ENCODE results near the gene AFF3.

DNA sequence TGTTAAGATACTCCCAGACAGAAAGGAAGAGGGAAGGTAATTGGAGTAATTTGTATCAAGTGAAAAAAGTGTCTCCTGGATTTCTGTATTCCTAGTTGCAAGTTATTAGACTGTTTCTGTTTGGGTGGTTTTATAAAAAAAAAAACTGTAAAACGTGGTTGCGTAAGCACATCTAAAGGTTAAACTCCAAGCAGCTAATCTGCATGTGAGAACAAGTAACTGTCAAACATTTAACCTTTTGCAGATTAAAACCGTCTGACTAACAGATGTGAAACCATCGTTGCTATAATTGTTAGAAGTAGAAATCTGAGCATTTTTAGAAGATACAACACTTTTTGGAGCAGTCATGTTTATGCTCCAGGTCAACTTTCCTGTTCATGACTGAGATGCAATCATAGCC, 72.3 kb downstream of the AFF3 start:
- TF ChIP-seq, protein P1, sequence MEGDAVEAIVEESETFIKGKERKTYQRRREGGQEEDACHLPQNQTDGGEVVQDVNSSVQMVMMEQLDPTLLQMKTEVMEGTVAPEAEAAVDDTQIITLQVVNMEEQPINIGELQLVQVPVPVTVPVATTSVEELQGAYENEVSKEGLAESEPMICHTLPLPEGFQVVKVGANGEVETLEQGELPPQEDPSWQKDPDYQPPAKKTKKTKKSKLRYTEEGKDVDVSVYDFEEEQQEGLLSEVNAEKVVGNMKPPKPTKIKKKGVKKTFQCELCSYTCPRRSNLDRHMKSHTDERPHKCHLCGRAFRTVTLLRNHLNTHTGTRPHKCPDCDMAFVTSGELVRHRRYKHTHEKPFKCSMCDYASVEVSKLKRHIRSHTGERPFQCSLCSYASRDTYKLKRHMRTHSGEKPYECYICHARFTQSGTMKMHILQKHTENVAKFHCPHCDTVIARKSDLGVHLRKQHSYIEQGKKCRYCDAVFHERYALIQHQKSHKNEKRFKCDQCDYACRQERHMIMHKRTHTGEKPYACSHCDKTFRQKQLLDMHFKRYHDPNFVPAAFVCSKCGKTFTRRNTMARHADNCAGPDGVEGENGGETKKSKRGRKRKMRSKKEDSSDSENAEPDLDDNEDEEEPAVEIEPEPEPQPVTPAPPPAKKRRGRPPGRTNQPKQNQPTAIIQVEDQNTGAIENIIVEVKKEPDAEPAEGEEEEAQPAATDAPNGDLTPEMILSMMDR (IDR thresholded peaks at IDR 0.05; ENCODE audit: low read depth, low read length, missing input control) = no peak
- TF ChIP-seq NR2F2 (IDR thresholded peaks at IDR 0.05) (no peak), TAF1 (conservative IDR thresholded peaks at IDR 0.05) (peak; percentile 34), RXRA (IDR thresholded peaks at IDR 0.05) (peak; percentile 36 to 68), GABPA (IDR thresholded peaks at IDR 0.05 in 1 of 2, conservative IDR thresholded peaks at IDR 0.05 in 1 of 2) (no peak), YY1 (IDR thresholded peaks at IDR 0.05) (no peak)
- TF ChIP-seq, protein P2, sequence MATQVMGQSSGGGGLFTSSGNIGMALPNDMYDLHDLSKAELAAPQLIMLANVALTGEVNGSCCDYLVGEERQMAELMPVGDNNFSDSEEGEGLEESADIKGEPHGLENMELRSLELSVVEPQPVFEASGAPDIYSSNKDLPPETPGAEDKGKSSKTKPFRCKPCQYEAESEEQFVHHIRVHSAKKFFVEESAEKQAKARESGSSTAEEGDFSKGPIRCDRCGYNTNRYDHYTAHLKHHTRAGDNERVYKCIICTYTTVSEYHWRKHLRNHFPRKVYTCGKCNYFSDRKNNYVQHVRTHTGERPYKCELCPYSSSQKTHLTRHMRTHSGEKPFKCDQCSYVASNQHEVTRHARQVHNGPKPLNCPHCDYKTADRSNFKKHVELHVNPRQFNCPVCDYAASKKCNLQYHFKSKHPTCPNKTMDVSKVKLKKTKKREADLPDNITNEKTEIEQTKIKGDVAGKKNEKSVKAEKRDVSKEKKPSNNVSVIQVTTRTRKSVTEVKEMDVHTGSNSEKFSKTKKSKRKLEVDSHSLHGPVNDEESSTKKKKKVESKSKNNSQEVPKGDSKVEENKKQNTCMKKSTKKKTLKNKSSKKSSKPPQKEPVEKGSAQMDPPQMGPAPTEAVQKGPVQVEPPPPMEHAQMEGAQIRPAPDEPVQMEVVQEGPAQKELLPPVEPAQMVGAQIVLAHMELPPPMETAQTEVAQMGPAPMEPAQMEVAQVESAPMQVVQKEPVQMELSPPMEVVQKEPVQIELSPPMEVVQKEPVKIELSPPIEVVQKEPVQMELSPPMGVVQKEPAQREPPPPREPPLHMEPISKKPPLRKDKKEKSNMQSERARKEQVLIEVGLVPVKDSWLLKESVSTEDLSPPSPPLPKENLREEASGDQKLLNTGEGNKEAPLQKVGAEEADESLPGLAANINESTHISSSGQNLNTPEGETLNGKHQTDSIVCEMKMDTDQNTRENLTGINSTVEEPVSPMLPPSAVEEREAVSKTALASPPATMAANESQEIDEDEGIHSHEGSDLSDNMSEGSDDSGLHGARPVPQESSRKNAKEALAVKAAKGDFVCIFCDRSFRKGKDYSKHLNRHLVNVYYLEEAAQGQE (IDR thresholded peaks at IDR 0.05) = no peak
- TF ChIP-seq, protein P3, sequence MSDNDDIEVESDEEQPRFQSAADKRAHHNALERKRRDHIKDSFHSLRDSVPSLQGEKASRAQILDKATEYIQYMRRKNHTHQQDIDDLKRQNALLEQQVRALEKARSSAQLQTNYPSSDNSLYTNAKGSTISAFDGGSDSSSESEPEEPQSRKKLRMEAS (IDR thresholded peaks at IDR 0.05) = peak; percentile 24

Data from liver (tissue), 3 donors.